HCT116 (cell line): ENCODE results near the gene SMTN. TPM values are rescaled to one million over a fixed set of nuclear protein-coding genes. Genes with fewer than 3 reads are reported as not detected.

Experiments used
- ATAC-seq: fragments of 200-7000 bp; cut with Tn5 transposase; 2 replicates; pipeline ENCODE4 v1.9.1; 2020; ENCODE audit warnings: mild to moderate bottlenecking, moderate library complexity
- BruUV-seq: library from RNA; stranded (reverse); fragments of 400-500 nt; replicated peaks from 2 replicates; lab custom pipeline; 2021; lab: Mats Ljungman, UMichigan
- CTCF ChIA-PET: fragments of 300-600 bp; sonication (Branson Sonifier 250); formaldehyde crosslinking; loops from one replicate; lab custom pipeline; 2021; ENCODE audit warnings: antibody characterized with exemption; lab: Charles Lee
- POLR2A ChIA-PET: fragments of 300-600, 350-600 bp; sonication (Branson Sonifier 250); formaldehyde crosslinking; loops from one replicate; lab custom pipeline; 2021; ENCODE audit warnings: antibody characterized with exemption; lab: Charles Lee
- RAD21 ChIA-PET, 2 experiments: fragments of 300-600 bp; sonication (Branson Sonifier 250); formaldehyde crosslinking; loops; one replicate each; lab custom pipeline; 2023; ENCODE audit warnings: low total read pairs in 2 of 2; ENCODE audit not compliant: uncharacterized antibody in 2 of 2, unreplicated experiment in 2 of 2, low non-redundant PET in 1 of 2; lab: Charles Lee
- DNase-seq: peaks from one replicate; pipeline ENCODE4 v3.0.0-alpha.2; 2010; ENCODE audit warnings: low read depth, low spot score
- H2AFZ ChIP-seq: fragments of 200-600 bp; shearing (Covaris generic), sonication (generic); 2 replicates; pipeline ENCODE4 v1.6.1; 2017; ENCODE audit warnings: low read depth, mixed run types, mixed read lengths, antibody characterized with exemption, low read length; ENCODE audit not compliant: poor library complexity, severe bottlenecking
- H3K27ac ChIP-seq: 2 replicates; pipeline ENCODE4 v1.5.1; 2012; ENCODE audit warnings: low read depth, low read length
- H3K27me3 ChIP-seq: fragments of 200-600 bp; sonication (generic); 2 replicates; pipeline ENCODE4 v1.6.1; 2016; ENCODE audit warnings: mixed run types, low read length, mixed read lengths; ENCODE audit not compliant: insufficient read depth
- H3K36me3 ChIP-seq, 2 experiments: fragments of 200-500 bp in 1 of 2; fragments of 200-600 bp in 1 of 2; sonication (Bioruptor generic) in 1 of 2; sonication (generic) in 1 of 2; 2 replicates each; pipeline versions ENCODE4 v1.5.1 to v1.6.1; 2014 to 2016; ENCODE audit warnings: low read length in 2 of 2, inconsistent platforms in 1 of 2, mixed read lengths in 1 of 2, mixed run types in 1 of 2; ENCODE audit not compliant: insufficient read depth in 2 of 2, control insufficient read depth in 1 of 2
- H3K4me1 ChIP-seq, 2 experiments: fragments of 200-600 bp in 1 of 2; sonication (generic) in 1 of 2; 2 replicates each; pipeline versions ENCODE4 v1.5.1 to v1.6.1; 2012 to 2017; ENCODE audit warnings: low read length in 2 of 2, inconsistent platforms in 1 of 2, mild to moderate bottlenecking in 1 of 2, mixed read lengths in 1 of 2, mixed run types in 1 of 2, moderate library complexity in 1 of 2; ENCODE audit not compliant: insufficient read depth in 2 of 2, control insufficient read depth in 1 of 2
- H3K4me2 ChIP-seq: fragments of 200-600 bp; sonication (generic); 2 replicates; pipeline ENCODE4 v1.6.1; 2017; ENCODE audit warnings: mixed run types, low read length, mixed read lengths
- H3K4me3 ChIP-seq, 2 experiments: fragments of 200-600 bp in 1 of 2; sonication (generic) in 1 of 2; replicated peaks in 1 of 2; 2 replicates each; pipeline ENCODE4 v1.5.1; 2011 to 2016; ENCODE audit warnings: low read length in 2 of 2, control low read depth in 1 of 2, low read depth in 1 of 2, mild to moderate bottlenecking in 1 of 2, mixed read lengths in 1 of 2, mixed run types in 1 of 2
- H3K79me2 ChIP-seq: fragments of 200-600 bp; sonication (generic); 2 replicates; pipeline ENCODE4 v1.6.1; 2017; ENCODE audit warnings: mild to moderate bottlenecking, mixed run types, low read length, moderate library complexity, mixed read lengths; ENCODE audit not compliant: insufficient read depth
- H3K9ac ChIP-seq: fragments of 200-600 bp; sonication (generic); 2 replicates; pipeline ENCODE4 v1.6.1; 2016; ENCODE audit warnings: low read length, mixed read lengths
- H3K9me2 ChIP-seq: fragments of 200-600 bp; sonication (generic), shearing (Covaris generic); 2 replicates; pipeline ENCODE4 v1.6.1; 2017; ENCODE audit warnings: mixed run types, mild to moderate bottlenecking, moderate library complexity; ENCODE audit not compliant: insufficient read depth
- H3K9me3 ChIP-seq, 2 experiments: fragments of 200-500 bp in 1 of 2; fragments of 200-600 bp in 1 of 2; sonication (Bioruptor generic) in 1 of 2; sonication (generic) in 1 of 2; 2 replicates each; pipeline ENCODE4 v1.6.1; 2014 to 2017; ENCODE audit warnings: low read length in 2 of 2, mixed read lengths in 2 of 2, inconsistent platforms in 1 of 2, low read depth in 1 of 2, mild to moderate bottlenecking in 1 of 2, mixed run types in 1 of 2, moderate library complexity in 1 of 2; ENCODE audit not compliant: control insufficient read depth in 1 of 2, insufficient read depth in 1 of 2
- H4K20me1 ChIP-seq: fragments of 200-600 bp; sonication (generic), shearing (Covaris generic); 2 replicates; pipeline ENCODE4 v1.6.1; 2017; ENCODE audit warnings: mixed run types, mild to moderate bottlenecking, moderate library complexity; ENCODE audit not compliant: insufficient read depth
- ATF3 ChIP-seq: IDR thresholded peaks from 2 replicates; pipeline ENCODE4 v1.6.1; 2012
- CBX3 ChIP-seq: IDR thresholded peaks from 2 replicates; pipeline ENCODE4 v1.6.1; 2012; ENCODE audit warnings: low read depth
- CEBPB ChIP-seq: IDR thresholded peaks from 2 replicates; pipeline ENCODE4 v1.6.1; 2012; ENCODE audit warnings: low read depth
- EGR1 ChIP-seq: IDR thresholded peaks from 2 replicates; pipeline ENCODE4 v1.6.1; 2012; ENCODE audit warnings: low read depth
- EZH2 ChIP-seq: fragments of 200-600 bp; sonication (generic); IDR thresholded peaks from 2 replicates; pipeline ENCODE4 v1.6.1; 2017; ENCODE audit warnings: antibody characterized with exemption, mixed run types
- EZH2phosphoT487 ChIP-seq: fragments of 200-600 bp; IDR thresholded peaks from 2 replicates; pipeline ENCODE4 v1.6.1; 2018; ENCODE audit warnings: antibody characterized with exemption, borderline replicate concordance
- FOSL1 ChIP-seq: IDR thresholded peaks from 2 replicates; pipeline ENCODE4 v1.6.1; 2012; ENCODE audit warnings: low read depth
- JUND ChIP-seq: IDR thresholded peaks from 2 replicates; pipeline ENCODE4 v1.6.1; 2012
- MAX ChIP-seq: IDR thresholded peaks from 2 replicates; pipeline ENCODE4 v1.6.1; 2012
- POLR2AphosphoS5 ChIP-seq: IDR thresholded peaks from 2 replicates; pipeline ENCODE4 v1.6.1; 2011; ENCODE audit warnings: mild to moderate bottlenecking, low read depth, low read length, moderate library complexity
- RAD21 ChIP-seq: IDR thresholded peaks from 2 replicates; pipeline ENCODE4 v1.6.1; 2012; ENCODE audit warnings: low read depth, mild to moderate bottlenecking
- SRF ChIP-seq: IDR thresholded peaks from 2 replicates; pipeline ENCODE4 v1.6.1; 2012; ENCODE audit warnings: low read depth
- TCF7L2 ChIP-seq: IDR thresholded peaks from 2 replicates; pipeline ENCODE4 v1.7.0; 2011; ENCODE audit warnings: borderline replicate concordance, inconsistent platforms; ENCODE audit not compliant: insufficient read depth, insufficient read length; ENCODE audit errors: extremely low read depth
- ZBTB33 ChIP-seq: IDR thresholded peaks from 2 replicates; pipeline ENCODE4 v1.6.1; 2011; ENCODE audit warnings: mild to moderate bottlenecking, low read length, moderate library complexity; ENCODE audit not compliant: insufficient replicate concordance; ENCODE audit errors: extremely low read depth
- ZNF274 ChIP-seq: fragments of 200-500 bp; sonication (Bioruptor generic); IDR thresholded peaks from 2 replicates; pipeline ENCODE4 v1.6.1; 2014; ENCODE audit warnings: mild to moderate bottlenecking, low read depth, low read length, inconsistent platforms
- intact Hi-C: fragments of 100-400 bp; cut with micrococcal nuclease; formaldehyde crosslinking; loops from 2 replicates; pipeline ENCODE4 v1.10.0; 2022
- total RNA-seq: library from RNA; stranded (reverse); gene quantifications from one replicate; pipeline ENCODE4 v1.2.1, GENCODE V29; 2021; ENCODE audit not compliant: unreplicated experiment
- TF ChIP-seq, protein P1 (sequence below), 3 experiments: fragments of 200-600 bp in 1 of 3; sonication (generic) in 1 of 3; IDR thresholded peaks in 2 of 3; conservative IDR thresholded peaks in 1 of 3; 2 replicates each; pipeline ENCODE4 v1.5.1; 2012 to 2017; ENCODE audit warnings: low read depth in 2 of 3, low read length in 2 of 3, antibody characterized with exemption in 1 of 3, borderline replicate concordance in 1 of 3, control low read depth in 1 of 3, mild to moderate bottlenecking in 1 of 3, mixed read lengths in 1 of 3, mixed run types in 1 of 3, moderate library complexity in 1 of 3; ENCODE audit not compliant: insufficient read depth in 1 of 3
- TF ChIP-seq, protein P2 (sequence below): IDR thresholded peaks from 2 replicates; pipeline ENCODE4 v1.6.1; 2012; ENCODE audit warnings: low read depth

Gene SMTN
- total RNA-seq, 1 experiment from 2014 or later: 148 TPM

DNA sequence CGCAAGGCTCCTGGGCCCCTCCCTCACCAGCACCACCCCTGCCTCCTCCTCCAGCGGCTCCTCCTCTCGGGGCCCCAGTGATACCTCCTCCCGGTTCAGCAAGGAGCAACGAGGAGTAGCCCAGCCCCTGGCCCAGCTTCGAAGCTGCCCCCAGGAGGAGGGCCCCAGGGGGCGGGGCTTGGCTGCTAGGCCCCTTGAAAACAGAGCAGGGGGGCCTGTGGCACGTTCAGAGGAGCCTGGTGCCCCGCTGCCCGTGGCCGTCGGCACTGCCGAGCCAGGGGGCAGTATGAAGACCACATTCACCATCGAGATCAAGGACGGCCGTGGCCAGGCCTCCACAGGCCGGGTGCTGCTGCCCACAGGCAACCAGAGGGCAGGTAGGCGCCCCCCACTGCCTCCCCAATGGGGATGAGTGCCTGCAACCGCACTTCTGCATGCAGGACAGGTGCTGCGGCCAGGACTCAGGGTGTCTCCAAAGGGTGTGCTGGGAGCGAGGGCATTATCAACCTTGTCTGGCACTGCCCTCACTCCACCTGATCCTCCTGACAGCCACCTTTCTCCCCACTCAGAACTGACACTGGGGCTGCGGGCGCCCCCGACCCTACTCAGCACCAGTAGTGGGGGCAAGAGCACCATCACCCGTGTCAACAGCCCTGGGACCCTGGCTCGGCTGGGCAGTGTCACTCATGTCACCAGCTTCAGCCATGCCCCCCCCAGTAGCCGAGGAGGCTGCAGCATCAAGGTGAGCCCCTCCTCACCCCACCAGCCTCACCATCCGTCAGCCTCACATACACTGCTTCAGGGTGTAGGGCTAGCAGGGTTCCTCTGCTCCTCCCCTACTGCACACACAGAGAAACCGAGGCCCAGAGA lies 10.2 kb downstream of the SMTN start:
- ATAC-seq: no peak
- intact Hi-C loops: no loop called here
- ChIA-PET RAD21 (no interaction called here), POLR2A (no interaction called here), CTCF (no interaction called here)
- Histone ChIP-seq H3K36me3 (peaks cover 40 to 55% of the 10 kb centered on the region in 2 experiments; a peak in 3 of 4 replicates), H3K4me3 (no peak overlapping the region), H2AFZ (no peak overlapping the region), H3K4me2 (no peak overlapping the region), H3K9me3 (no peaks in the 10 kb centered on the region), H3K9me2 (no peaks in the 10 kb centered on the region), H3K79me2 (peaks cover 10% of the 10 kb centered on the region), H3K4me1 (peaks cover 0 to 8% of the 10 kb centered on the region in 2 experiments; a peak in 2 of 4 replicates), H3K9ac (no peak overlapping the region), H3K27me3 (no peaks in the 10 kb centered on the region), H3K27ac (no peak overlapping the region), H4K20me1 (no peaks in the 10 kb centered on the region)
- no peak for DNase-seq
- BruUV-seq: no TSS peak
- TF ChIP-seq, protein P1, sequence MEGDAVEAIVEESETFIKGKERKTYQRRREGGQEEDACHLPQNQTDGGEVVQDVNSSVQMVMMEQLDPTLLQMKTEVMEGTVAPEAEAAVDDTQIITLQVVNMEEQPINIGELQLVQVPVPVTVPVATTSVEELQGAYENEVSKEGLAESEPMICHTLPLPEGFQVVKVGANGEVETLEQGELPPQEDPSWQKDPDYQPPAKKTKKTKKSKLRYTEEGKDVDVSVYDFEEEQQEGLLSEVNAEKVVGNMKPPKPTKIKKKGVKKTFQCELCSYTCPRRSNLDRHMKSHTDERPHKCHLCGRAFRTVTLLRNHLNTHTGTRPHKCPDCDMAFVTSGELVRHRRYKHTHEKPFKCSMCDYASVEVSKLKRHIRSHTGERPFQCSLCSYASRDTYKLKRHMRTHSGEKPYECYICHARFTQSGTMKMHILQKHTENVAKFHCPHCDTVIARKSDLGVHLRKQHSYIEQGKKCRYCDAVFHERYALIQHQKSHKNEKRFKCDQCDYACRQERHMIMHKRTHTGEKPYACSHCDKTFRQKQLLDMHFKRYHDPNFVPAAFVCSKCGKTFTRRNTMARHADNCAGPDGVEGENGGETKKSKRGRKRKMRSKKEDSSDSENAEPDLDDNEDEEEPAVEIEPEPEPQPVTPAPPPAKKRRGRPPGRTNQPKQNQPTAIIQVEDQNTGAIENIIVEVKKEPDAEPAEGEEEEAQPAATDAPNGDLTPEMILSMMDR (IDR thresholded peaks at IDR 0.05 in 2 of 3, conservative IDR thresholded peaks at IDR 0.05 in 1 of 3; ENCODE audit: borderline replicate concordance in 1 of 3, insufficient read depth in 1 of 3, low read depth in 2 of 3, low read length in 2 of 3): no peak
- no peak for TF ChIP-seq TCF7L2
- TF ChIP-seq ZBTB33: no peak
- TF ChIP-seq JUND: no peak
- TF ChIP-seq ZNF274: no peak
- no peak for TF ChIP-seq SRF
- no peak for TF ChIP-seq CEBPB
- TF ChIP-seq, protein P2, sequence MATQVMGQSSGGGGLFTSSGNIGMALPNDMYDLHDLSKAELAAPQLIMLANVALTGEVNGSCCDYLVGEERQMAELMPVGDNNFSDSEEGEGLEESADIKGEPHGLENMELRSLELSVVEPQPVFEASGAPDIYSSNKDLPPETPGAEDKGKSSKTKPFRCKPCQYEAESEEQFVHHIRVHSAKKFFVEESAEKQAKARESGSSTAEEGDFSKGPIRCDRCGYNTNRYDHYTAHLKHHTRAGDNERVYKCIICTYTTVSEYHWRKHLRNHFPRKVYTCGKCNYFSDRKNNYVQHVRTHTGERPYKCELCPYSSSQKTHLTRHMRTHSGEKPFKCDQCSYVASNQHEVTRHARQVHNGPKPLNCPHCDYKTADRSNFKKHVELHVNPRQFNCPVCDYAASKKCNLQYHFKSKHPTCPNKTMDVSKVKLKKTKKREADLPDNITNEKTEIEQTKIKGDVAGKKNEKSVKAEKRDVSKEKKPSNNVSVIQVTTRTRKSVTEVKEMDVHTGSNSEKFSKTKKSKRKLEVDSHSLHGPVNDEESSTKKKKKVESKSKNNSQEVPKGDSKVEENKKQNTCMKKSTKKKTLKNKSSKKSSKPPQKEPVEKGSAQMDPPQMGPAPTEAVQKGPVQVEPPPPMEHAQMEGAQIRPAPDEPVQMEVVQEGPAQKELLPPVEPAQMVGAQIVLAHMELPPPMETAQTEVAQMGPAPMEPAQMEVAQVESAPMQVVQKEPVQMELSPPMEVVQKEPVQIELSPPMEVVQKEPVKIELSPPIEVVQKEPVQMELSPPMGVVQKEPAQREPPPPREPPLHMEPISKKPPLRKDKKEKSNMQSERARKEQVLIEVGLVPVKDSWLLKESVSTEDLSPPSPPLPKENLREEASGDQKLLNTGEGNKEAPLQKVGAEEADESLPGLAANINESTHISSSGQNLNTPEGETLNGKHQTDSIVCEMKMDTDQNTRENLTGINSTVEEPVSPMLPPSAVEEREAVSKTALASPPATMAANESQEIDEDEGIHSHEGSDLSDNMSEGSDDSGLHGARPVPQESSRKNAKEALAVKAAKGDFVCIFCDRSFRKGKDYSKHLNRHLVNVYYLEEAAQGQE: no peak
- TF ChIP-seq MAX: no peak
- TF ChIP-seq EZH2: no peak
- TF ChIP-seq POLR2AphosphoS5: no peak
- TF ChIP-seq ATF3: no peak
- TF ChIP-seq CBX3: no peak
- TF ChIP-seq EGR1: no peak
- TF ChIP-seq EZH2phosphoT487: no peak
- no peak for TF ChIP-seq RAD21
- no peak for TF ChIP-seq FOSL1
